CD4-positive, alpha-beta T cell treated with Interleukin-17A for 4 hours (primary cell): ENCODE measurements around the gene MRPL48.
"Not testable (repeated sequence)": the region's sequence is repeated elsewhere in the genome, so short reads cannot be mapped to it uniquely, and the experiment has no call there.

Source experiments
- DNase-seq: peaks from one replicate; pipeline ENCODE4 v3.0.0-alpha.2; 2020; ENCODE audit warnings: mixed read lengths

MRPL48 gene

GRCh38 chr11:73787643-73788558, at the start of gene MRPL48:
TSS of gene MRPL48 (plus strand) at chr11:73787874. CDS start at chr11:73787972, 98 bp downstream.
- peak; percentile 90 for DNase-seq

- DNase-seq, result no peak
These were observed 44.6 kb upstream of the MRPL48 start for GRCh38 chr11:73743045-73743444.

GRCh38 chr11:73746701-73747100, 41.0 kb upstream of the MRPL48 start:
- no peak for DNase-seq

- DNase-seq, result no peak
These were observed 39.9 kb upstream of the MRPL48 start for GRCh38 chr11:73747762-73748161.

GRCh38 chr11:73748300-73748699, 39.4 kb upstream of the MRPL48 start:
- no peak for DNase-seq

GRCh38 chr11:73749118-73749517, 38.6 kb upstream of the MRPL48 start:
- no peak for DNase-seq

- no peak for DNase-seq
These were observed 37.4 kb upstream of the MRPL48 start for GRCh38 chr11:73750228-73750627.

- DNase-seq, result not testable (repeated sequence)
These were observed 36.8 kb upstream of the MRPL48 start for GRCh38 chr11:73750862-73751261.

DNA sequence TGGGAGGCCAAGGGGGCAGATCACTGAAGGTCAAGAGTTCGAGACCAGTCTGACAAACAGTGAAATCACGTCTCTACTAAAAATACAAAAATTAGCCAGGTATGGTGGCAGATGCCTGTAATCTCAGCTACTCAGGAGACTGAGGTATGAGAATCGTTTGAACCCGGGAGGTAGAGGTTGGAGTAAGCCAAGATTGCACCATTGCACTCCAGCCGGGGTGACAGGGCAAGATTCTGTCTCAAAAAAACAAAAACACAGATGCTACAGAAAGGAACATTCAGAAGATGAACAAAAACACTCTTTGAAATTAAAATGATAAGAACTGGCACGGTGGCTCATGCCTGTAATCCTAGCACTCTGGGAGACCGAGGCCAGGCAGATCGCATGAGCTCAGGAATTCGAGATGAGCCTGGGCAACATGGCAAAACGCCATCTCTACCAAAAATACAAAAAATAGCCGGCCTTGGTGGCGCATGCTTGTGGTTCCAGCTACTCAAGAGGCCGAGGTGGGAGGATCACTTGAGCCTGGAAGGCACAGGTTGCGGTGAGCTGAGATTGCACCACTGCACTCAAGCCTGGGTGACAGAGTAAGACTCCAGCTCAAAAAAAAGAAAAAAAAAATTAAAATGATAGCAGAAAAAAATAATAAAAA, 35.3 kb upstream of the MRPL48 start:
- DNase-seq, result no peak

- DNase-seq, result no peak
These were observed 34.8 kb upstream of the MRPL48 start for GRCh38 chr11:73752903-73753302.

DNA sequence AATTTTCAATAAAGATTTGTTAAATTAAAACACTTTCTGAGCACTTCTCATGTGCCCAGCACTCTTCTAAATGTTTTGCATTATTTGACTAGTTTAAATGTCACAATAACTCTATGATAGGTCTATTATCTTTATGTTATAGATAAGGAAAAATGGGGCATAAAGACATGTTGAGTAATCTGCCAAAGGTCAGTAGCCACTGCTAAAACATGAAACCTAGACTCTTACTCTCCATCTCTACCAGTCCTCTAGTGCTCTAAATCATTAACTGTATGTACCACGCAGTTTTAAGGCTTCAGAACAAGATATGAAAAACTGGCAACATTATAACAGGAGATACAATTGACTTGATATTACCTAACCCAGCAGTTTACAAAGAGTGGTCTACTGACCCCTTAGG, 33.7 kb upstream of the MRPL48 start:
- DNase-seq, result no peak

GRCh38 chr11:73755670-73756069, 32.0 kb upstream of the MRPL48 start:
- no peak for DNase-seq

GRCh38 chr11:73757598-73757997, 30.1 kb upstream of the MRPL48 start:
- no peak for DNase-seq

DNA sequence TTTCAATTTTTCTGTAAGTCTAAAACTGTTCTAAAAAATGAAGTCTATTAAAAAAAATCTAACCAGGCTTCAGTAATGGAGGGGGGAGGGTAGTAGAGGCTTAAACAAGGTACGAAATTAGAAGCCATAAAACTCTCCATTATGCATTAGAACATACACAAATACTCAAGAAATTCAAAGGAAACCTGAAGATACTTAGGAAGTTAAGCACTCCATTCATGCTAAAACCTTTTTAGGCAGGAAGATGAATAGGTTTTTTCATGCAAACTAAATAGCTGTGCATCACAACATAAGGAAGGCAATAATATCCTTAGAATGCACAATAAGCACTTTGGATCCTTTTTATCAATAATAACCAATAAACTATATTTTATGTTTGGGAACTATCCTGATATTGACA, 29.2 kb upstream of the MRPL48 start:
- DNase-seq, result no peak

DNA sequence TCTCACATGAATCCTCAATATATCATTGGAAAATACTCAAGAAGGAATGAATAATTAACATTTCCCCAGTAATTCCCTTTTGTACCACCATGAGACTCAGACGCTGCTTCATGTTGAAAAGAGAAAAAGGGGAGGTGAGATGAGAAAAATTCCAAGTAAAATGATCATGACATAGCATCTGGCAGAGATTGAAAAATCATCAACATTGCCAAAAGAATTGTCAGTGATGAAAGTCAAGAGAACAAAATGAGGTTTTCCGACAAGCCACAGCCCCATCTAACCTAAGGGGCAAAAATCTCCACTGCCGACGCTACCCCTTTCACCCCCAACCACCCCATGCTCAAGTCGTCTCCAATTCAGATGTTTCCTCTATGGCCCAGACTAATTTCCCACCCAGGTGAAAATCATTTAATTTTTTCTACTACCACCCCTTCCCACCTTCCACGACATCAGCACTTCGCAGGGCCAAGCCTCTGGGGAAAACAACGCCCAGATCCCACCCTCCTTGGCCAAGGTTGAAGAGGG, 28.0 kb upstream of the MRPL48 start:
- no peak for DNase-seq

DNA sequence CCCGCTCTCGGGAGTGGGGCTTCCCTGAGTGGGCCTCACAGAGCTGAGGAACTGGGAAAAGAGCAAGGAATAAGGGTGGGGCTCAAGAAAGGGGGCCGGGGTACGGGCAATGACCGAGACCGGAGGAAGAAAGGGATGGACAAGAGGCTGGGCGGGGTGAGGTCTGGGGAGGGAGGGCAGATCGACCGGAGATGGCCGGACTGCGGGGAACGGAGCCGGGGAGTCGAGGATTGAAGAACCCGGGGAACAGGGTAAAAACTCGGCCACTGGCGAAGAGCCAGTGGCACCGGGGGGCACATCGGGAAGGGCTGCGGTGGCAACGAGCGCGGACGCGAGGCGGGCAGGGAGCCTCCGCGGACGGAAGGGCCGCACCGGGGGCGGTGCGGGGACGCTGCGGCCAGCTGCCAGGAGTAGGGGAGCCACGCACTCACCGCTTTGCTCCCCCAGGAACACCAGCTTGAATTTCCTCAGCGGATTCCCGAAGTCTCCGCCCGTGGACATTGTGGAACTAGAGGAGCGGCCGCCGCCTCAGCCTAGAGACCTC, 27.5 kb upstream of the MRPL48 start:
- no peak for DNase-seq

DNA sequence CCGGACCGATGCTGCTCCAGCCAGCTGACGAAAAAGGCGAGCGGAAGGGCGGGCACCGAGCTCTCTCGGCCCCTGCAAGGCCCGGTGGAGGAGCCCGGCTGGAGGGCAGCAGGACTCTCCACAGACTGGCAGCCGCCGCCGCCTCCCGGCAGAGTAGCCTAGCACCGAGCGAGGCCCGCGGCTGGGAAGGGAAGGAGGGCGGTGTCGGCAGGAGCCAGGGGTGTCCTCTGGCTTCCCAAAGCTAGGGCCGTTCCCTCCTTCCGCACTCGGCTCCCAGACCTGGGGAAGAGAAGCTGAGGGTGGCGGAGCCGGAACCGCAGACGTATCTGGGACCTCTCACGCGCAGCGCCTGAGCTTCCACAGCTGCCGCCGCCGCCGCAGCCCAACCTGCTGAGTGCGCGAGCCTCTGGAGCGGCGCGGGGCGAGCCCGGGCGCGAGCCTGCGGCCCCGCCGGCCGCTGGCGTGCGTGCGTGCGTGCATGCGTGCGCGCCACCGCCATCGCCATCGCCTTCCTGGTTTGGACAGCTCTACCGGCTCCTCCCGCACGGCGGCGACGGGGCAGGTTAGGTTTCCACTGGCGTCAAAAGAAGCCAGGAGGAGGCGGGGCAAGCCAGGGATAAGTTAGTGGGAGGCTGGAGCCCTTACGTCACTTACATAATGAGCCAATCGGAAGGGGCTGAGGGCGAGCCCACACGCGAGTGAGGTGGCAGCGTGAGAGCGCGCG, 26.8 kb upstream of the MRPL48 start, which contains the start of gene RAB6A:
Gene RAB6A, minus strand, starts transcription at position 396 of the 724 bp plus-strand sequence. CDS start 439 bp downstream, outside the sequence.
- DNase-seq, result peak; percentile 100

DNA sequence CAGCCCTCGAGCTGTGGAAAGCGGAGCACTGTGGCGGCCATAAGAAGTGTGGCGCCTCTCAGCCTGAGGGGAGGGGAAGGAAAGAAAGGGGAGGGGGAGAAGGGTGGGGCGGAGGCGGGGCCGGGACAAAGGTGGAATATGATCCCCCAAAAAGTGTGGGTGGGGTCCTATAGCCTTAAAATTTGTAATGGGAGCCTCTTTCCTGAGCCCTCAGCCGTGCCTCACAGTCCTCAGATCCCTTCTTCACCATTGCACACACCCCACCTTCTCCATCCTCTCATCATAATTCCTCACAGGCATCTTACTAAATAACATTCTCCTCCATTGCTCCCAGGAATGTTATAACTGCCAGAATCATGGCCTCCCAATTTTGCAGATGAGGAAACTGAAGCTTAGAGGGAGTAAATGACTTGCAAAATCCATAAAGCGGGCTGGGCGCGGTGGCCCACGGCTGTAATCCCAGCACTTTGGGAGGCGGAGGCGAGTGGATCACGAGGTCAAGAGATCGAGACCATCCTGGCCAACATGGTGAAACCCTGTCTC, 26.2 kb upstream of the MRPL48 start:
- no peak for DNase-seq

GRCh38 chr11:73762732-73763131, 24.9 kb upstream of the MRPL48 start:
- DNase-seq, result no peak

DNA sequence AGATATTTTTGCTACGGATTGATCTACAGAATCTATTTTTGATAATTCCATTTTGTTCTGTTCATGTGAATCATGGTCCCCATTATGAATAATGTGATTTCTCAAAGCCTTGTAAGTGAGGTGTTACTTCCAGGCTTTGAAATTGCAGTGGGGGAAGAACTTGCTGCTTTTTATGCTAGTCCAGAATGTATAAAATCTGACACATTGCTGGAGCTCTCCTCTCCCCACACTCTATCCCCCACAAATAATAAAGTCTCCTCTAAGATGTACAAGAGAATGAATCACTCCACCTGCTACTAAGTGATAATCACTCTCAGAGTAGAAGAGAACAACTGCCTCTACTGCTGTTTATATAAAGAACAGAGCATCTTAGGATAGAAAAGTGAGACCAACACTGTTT, 20.9 kb upstream of the MRPL48 start:
- no peak for DNase-seq

- DNase-seq, result not testable (repeated sequence)
These were observed 16.9 kb upstream of the MRPL48 start for GRCh38 chr11:73770811-73771210.
